Suprapubic skin (tissue), 4 donors: ENCODE measurements around the gene RELCH.

ENCODE experiments used
- POLR2A ChIP-seq, 2 donors: fragments of 450-650 bp; IDR thresholded peaks; one replicate each; pipeline ENCODE4 v1.6.1; 2017; ENCODE audit warnings: antibody characterized with exemption in 2 of 2, mild to moderate bottlenecking in 2 of 2, moderate library complexity in 2 of 2
- POLR2AphosphoS5 ChIP-seq, 3 donors: sonication (generic); formaldehyde crosslinking; IDR thresholded peaks; one replicate each; pipeline ENCODE4 v1.6.1; 2017; ENCODE audit warnings: antibody characterized with exemption in 3 of 3

DNA sequence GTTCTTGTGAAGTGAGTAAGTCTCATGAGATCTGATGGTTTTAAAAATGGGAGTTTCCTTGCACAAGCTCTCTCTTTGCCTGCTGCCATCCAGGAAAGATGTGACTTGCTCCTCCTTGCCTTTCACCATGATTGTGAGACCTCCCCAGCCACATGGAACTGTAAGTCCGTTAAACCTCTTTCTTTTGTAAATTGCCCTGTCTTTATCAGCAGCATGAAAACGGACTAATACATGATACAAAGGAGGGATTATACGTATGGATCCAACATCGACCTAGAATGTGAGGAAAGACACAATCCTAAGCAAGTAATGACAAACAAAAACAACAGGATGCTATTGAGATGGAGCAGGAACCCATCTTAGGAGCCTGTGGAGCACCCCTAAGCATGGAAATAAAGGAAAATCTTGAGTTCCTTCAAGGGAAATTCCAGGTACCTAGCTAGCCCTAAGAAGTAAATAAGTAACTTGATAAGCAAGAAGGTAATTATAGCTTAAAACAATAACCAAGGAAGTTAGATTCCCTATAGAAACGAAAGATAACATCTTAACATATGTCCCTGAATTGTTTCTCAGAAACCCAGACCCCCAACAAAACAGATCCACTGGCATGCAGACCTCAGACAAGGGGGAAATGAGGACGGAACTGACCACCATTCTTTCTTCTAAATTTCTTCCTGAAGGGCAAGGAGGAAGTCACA, 136.6 kb downstream of the RELCH start:
- TF ChIP-seq POLR2AphosphoS5 (IDR thresholded peaks at IDR 0.05) (no peak), POLR2A (IDR thresholded peaks at IDR 0.05) (no peak)
